ENCODE measurements around the gene ATP2A3. TPM values are rescaled to one million over a fixed set of nuclear protein-coding genes. Genes with fewer than 3 reads are reported as not detected.

The ATP2A3 gene
- total and polyA plus RNA-seq, 2 donors (not counting 1 experiment from before 2014, with no cell fraction given) = 697 to 817 TPM

GRCh38 chr17:4003131-4003500, 38.9 kb upstream of the ATP2A3 start:
- DNase-seq (peak; percentile 44), ATAC-seq (ENCODE audit: low read depth) (no peak)
- H3K4me3 ChIP-seq (ENCODE audit: control extremely low read depth in 1 of 5, extremely low read depth in 1 of 5, insufficient read depth in 1 of 5, low read depth in 2 of 5, low read length in 4 of 5) = no peak overlapping the region
- H3K27ac Mint-ChIP-seq = peak overlapping the region; percentile 26
- H3K9me3 Mint-ChIP-seq (ENCODE audit: insufficient read depth) = no peaks in the 10 kb centered on the region
- H3K9ac ChIP-seq (ENCODE audit: low read length) = no peak overlapping the region
- POLR2A ChIA-PET = interaction anchor here (0.8 to 1.1 kb wide), 2 partner anchors 36 to 89 kb away, joined by 3 to 4 read pairs; no protein-coding TSS in a partner anchor
- H3K27ac ChIP-seq (ENCODE audit: low read length in 2 of 2) = no peak overlapping the region
- no peak overlapping the region for H2AFZ ChIP-seq (ENCODE audit: insufficient read depth, low read depth, low read length, poor library complexity, severe bottlenecking)
- peaks cover 16 to 35% of the 10 kb centered on the region in 2 donors for H3K4me1 ChIP-seq (ENCODE audit: control insufficient read depth in 2 of 2, insufficient read depth in 2 of 2, low read length in 2 of 2)
- H4K20me1 ChIP-seq (ENCODE audit: control insufficient read depth, insufficient read depth, low read length, poor library complexity, severe bottlenecking) = peaks cover 18% of the 10 kb centered on the region
- peaks cover 9% of the 10 kb centered on the region for H3K79me2 ChIP-seq (ENCODE audit: control insufficient read depth, insufficient read depth, low read length)
- no peak overlapping the region for H3K4me3 Mint-ChIP-seq
- no peaks in the 10 kb centered on the region for H3K9me3 ChIP-seq (ENCODE audit: control extremely low read depth in 1 of 3, control insufficient read depth in 2 of 3, insufficient read depth in 1 of 3, low read length in 2 of 3)
- intact Hi-C loops (cut with micrococcal nuclease) = loop anchor here (5.0 kb wide), 1 partner anchor 161 kb away; no protein-coding TSS in a partner anchor
- no peak overlapping the region for H3K4me2 ChIP-seq (replicated peaks; ENCODE audit: low read depth, low read length, poor library complexity, severe bottlenecking)
- H3K36me3 ChIP-seq (replicated peaks in 1 of 2; ENCODE audit: control extremely low read depth in 1 of 2, control insufficient read depth in 1 of 2, extremely low read depth in 1 of 2, insufficient read depth in 2 of 2, low read length in 1 of 2) = peaks cover 0 to 25% of the 10 kb centered on the region in 2 experiments
- WGBS (ENCODE audit: insufficient coverage) = 74% methylated on average over 19 of the region's 21 CpGs
- peaks cover 27% of the 10 kb centered on the region for H3K4me1 Mint-ChIP-seq
- H3K27me3 Mint-ChIP-seq = no peaks in the 10 kb centered on the region
- TF ChIP-seq EZH2 (IDR thresholded peaks at IDR 0.05; ENCODE audit: borderline replicate concordance, insufficient read depth, low read depth, low read length, poor library complexity, severe bottlenecking) = no peak
- TF ChIP-seq CTCF (IDR thresholded peaks at IDR 0.05) = no peak
- H3K27me3 ChIP-seq (replicated peaks in 1 of 4; ENCODE audit: control extremely low read depth in 1 of 4, control insufficient read depth in 3 of 4, insufficient read depth in 4 of 4, low read length in 3 of 4) = no peaks in the 10 kb centered on the region
- CTCF ChIA-PET = interaction anchor here (0.8 to 12.2 kb wide), 7 partner anchors 13 to 265 kb away, joined by 3 to 153 read pairs (median 5); partner anchors contain the start of gene ATP2A3

GRCh38 chr17:4001048-4001590, 36.9 kb upstream of the ATP2A3 start:
- Mint-ChIP-seq H3K4me1 (peaks cover 27% of the 10 kb centered on the region), H3K9me3 (ENCODE audit: insufficient read depth) (no peaks in the 10 kb centered on the region), H3K27ac (no peak overlapping the region), H3K4me3 (no peak overlapping the region), H3K27me3 (peaks cover 5% of the 10 kb centered on the region)
- H3K27me3 ChIP-seq (replicated peaks in 1 of 4; ENCODE audit: control extremely low read depth in 1 of 4, control insufficient read depth in 3 of 4, insufficient read depth in 4 of 4, low read length in 3 of 4) = no peaks in the 10 kb centered on the region
- H3K27ac ChIP-seq (ENCODE audit: low read length in 2 of 2) = no peak overlapping the region
- 93% methylated on average over 8 of the region's 13 CpGs for WGBS (ENCODE audit: insufficient coverage)
- ATAC-seq (ENCODE audit: low read depth) (no peak), DNase-seq (no peak)
- peaks cover 0 to 3% (median 0%) of the 10 kb centered on the region in 3 donors for H3K9me3 ChIP-seq (ENCODE audit: control extremely low read depth in 1 of 3, control insufficient read depth in 2 of 3, insufficient read depth in 1 of 3, low read length in 2 of 3)
- intact Hi-C loops (cut with micrococcal nuclease) = loop anchor here (5.0 kb wide), 1 partner anchor 159 kb away; no protein-coding TSS in a partner anchor
- TF ChIP-seq EZH2 (IDR thresholded peaks at IDR 0.05; ENCODE audit: borderline replicate concordance, insufficient read depth, low read depth, low read length, poor library complexity, severe bottlenecking) (no peak), CTCF (IDR thresholded peaks at IDR 0.05) (no peak)
- H3K9ac ChIP-seq (ENCODE audit: low read length) = no peak overlapping the region
- no peak overlapping the region for H3K4me3 ChIP-seq (ENCODE audit: control extremely low read depth in 1 of 5, extremely low read depth in 1 of 5, insufficient read depth in 1 of 5, low read depth in 2 of 5, low read length in 4 of 5)
- H3K4me2 ChIP-seq (replicated peaks; ENCODE audit: low read depth, low read length, poor library complexity, severe bottlenecking) = no peak overlapping the region
- H2AFZ ChIP-seq (ENCODE audit: insufficient read depth, low read depth, low read length, poor library complexity, severe bottlenecking) = no peak overlapping the region
- POLR2A ChIA-PET = interaction anchor here (0.6 kb wide), 1 partner anchor 35 kb away, joined by 5 read pairs; no protein-coding TSS in a partner anchor
- H3K36me3 ChIP-seq (replicated peaks in 1 of 2; ENCODE audit: control extremely low read depth in 1 of 2, control insufficient read depth in 1 of 2, extremely low read depth in 1 of 2, insufficient read depth in 2 of 2, low read length in 1 of 2) = peaks cover 0 to 7% of the 10 kb centered on the region in 2 experiments
- CTCF ChIA-PET = interaction anchor here (0.8 to 12.2 kb wide), 6 partner anchors 8 to 138 kb away, joined by 3 to 153 read pairs (median 13); partner anchors contain the start of gene ATP2A3
- H4K20me1 ChIP-seq (ENCODE audit: control insufficient read depth, insufficient read depth, low read length, poor library complexity, severe bottlenecking) = peaks cover 18% of the 10 kb centered on the region
- peaks cover 9% of the 10 kb centered on the region for H3K79me2 ChIP-seq (ENCODE audit: control insufficient read depth, insufficient read depth, low read length)
- H3K4me1 ChIP-seq (ENCODE audit: control insufficient read depth in 2 of 2, insufficient read depth in 2 of 2, low read length in 2 of 2) = peaks cover 16 to 35% of the 10 kb centered on the region in 2 donors
